EL (cell line): ENCODE results near the gene SELENOI.
"Not testable (repeated sequence)": the region's sequence is repeated elsewhere in the genome, so short reads cannot be mapped to it uniquely, and the experiment has no call there.

Source experiments
- DNase-seq: peaks from one replicate; pipeline ENCODE4 v3.0.0-alpha.2; 2016

The SELENOI gene

DNA sequence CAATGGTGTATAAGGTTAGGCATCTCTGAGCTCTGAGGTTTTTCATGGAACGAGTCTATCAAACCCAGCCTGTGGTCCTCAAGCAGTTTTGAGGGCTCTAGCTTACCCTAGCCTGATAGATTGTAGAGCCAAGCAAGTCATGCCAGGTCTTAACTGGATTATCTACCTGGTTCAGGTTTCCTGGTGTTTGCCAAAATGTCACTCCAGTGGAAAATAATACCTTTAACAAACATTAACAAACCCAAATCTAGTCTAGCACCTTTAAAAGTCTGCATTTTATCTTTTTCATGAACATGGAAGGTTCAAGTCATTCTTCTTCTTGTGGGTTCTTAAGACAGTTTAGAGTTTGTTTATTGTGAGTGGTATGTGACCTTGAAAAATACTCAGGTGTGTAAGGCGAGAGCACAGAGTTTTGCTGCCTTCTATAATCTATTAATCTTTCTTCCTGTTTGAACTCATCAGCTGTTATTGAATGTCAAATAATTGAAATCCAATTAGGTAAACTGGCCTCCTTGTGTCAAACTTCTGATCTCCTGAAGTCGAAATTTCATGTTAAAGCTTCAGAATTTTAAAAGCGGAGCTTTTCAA, 14.0 kb downstream of the SELENOI start:
- no peak for DNase-seq

DNA sequence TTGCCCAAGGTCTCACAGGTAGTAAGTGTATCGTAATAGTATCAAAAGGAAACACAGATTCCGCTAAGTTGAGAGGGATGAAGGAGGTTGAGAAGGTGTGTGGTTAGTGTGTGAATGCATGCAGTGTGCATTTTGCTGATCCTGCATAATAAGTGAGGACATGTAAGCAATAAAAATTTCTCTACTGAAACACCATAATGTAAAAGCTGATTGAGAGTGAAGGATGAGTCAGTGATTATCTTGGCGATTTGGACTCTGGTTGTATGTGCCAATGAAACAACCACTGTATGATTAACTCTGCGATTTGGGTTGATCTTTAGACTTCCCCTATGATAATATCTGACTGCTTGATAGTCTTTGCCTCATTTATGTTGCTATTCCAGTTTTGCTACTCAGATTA, 17.4 kb downstream of the SELENOI start:
- DNase-seq, result peak; percentile 47

GRCh38 chr2:26363958-26364357, 18.0 kb downstream of the SELENOI start:
- DNase-seq, result no peak

DNA sequence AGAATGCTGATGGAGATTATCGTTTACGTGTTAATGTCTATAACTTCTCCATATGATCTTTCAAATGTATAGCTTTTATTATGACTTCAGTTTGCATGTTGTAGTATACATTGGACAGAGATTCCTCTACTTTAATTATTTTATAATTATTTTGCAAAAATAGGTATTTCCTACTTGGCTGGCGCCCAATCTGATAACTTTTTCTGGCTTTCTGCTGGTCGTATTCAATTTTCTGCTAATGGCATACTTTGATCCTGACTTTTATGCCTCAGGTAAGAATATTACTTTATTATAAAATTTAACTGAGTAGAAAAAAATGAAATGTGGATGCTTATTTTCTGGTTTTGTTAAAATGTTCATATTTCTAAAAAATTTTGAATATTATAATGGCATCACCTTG, 18.7 kb downstream of the SELENOI start:
- DNase-seq, result no peak

DNA sequence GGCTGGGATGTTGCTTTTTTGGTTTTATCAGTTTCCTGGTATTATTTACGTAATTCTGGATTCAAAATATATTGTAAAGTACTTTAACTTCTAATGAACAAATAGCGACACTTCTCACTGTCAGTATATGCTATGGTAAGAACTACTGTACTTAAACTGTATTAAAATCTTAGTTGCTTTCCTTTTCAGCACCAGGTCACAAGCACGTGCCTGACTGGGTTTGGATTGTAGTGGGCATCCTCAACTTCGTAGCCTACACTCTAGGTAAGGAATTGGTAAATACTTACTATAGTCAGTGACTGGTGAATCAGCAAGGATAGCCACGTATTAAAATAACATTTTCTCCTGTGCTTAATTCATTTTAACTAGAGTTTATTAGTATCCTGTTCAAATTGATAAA, 21.0 kb downstream of the SELENOI start:
- DNase-seq, result no peak

DNA sequence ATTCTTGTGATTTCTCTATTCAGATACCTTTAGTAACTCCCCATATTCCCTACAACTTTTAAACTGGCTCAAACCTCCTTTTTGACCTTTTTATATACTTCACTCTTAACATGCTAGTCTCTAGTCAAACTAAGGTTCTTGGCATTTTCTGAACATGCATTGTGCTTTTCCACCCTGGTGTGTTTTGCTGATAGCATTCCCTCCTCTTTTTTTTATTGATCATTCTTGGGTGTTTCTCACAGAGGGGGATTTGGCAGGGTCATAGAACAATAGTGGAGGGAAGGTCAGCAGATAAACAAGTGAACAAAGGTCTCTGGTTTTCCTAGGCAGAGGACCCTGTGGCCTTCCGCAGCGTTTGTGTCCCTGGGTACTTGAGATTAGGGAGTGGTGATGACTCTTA, 23.7 kb downstream of the SELENOI start:
- DNase-seq, result not testable (repeated sequence)

DNA sequence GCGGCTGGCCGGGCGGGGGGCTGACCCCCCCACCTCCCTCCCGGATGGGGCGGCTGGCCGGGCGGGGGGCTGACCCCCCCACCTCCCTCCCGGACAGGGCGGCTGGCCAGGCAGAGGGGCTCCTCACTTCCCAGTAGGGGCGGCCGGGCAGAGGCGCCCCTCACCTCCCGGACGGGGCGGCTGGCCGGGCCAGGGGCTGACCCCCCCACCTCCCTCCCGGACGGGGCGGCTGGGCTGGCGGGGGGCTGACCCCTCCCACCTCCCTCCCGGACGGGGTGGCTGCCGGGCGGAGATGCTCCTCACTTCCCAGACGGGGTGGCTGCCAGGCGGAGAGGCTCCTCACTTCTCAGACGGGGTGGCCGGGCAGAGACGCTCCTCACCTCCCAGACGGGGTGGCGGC, 25.0 kb downstream of the SELENOI start:
- not testable (repeated sequence) for DNase-seq

GRCh38 chr2:26376799-26377198, 30.9 kb downstream of the SELENOI start:
- DNase-seq, result no peak

- no peak for DNase-seq
These were observed 34.3 kb downstream of the SELENOI start for GRCh38 chr2:26380281-26380680.

DNA sequence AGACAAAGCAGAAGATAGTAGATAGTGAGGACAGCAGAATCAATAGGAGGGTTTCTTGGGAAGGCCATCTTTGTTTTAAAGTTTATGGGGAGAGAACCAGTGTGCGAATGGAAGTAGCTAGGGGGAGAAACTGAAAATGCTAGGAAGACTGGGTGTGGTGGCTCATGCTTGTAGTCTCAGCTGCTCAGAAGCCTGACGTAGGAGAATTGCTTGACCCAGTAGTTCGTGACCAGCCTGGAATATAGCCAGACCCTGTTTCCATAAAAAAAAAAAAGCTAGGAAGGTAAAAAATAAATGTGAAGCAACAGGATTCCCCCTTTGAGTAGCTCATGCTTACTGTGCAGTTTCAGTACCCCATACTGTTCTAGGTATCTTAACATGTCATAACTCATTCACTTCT, 36.6 kb downstream of the SELENOI start:
- DNase-seq, result no peak

- DNase-seq, result peak; percentile 46
These were observed 38.2 kb downstream of the SELENOI start for GRCh38 chr2:26384183-26384582.

GRCh38 chr2:26384597-26384996, 38.7 kb downstream of the SELENOI start:
- DNase-seq, result no peak

DNA sequence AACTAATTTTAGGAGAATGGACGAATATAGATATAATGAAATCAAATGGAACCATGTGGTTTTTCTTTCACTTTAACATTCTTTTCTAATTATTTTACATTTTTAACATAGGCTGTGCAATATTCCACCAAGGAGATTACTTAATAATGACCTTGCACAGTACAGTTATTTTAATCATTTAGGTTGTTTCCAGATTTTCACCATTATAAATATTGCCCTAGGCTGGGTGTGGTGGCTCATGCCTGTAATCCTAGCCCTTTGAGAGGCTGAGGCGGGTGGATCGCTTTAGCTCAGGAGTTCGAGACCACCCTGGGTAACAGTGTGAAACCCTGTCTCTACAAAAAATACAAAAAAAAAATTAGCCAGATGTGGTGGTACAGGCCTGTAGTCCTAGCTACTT, 41.2 kb downstream of the SELENOI start:
- no peak for DNase-seq

- DNase-seq, result no peak
These were observed 48.8 kb downstream of the SELENOI start for GRCh38 chr2:26394694-26395093.

GRCh38 chr2:26395394-26395793, 49.5 kb downstream of the SELENOI start:
- no peak for DNase-seq

DNA sequence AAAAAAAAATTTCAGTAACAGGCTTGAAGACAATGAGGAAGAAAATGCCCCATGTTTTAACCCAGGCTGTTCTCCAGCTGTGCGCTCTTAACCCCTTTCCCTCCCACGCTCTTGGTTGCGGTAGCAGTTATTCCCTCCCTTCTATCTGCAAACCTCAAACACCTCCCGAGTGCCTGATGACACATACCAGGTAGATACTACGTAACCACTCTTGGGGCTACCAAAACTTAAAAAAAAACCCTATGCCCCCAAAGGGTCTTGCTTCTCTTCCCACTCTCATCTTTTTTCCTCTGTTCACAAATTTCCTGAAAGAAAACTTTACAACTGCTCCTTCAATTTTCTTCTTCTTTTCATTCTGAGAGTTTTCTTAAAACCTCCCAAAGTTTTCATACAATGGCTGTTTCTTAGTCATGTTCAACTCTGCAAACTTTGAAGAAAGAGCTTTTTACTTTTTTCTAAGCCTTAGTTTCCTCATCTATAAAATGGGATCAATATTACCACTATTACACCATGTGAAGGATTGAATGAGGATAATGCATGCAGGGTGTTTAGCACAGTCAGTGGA, 50.9 kb downstream of the SELENOI start:
- no peak for DNase-seq

DNA sequence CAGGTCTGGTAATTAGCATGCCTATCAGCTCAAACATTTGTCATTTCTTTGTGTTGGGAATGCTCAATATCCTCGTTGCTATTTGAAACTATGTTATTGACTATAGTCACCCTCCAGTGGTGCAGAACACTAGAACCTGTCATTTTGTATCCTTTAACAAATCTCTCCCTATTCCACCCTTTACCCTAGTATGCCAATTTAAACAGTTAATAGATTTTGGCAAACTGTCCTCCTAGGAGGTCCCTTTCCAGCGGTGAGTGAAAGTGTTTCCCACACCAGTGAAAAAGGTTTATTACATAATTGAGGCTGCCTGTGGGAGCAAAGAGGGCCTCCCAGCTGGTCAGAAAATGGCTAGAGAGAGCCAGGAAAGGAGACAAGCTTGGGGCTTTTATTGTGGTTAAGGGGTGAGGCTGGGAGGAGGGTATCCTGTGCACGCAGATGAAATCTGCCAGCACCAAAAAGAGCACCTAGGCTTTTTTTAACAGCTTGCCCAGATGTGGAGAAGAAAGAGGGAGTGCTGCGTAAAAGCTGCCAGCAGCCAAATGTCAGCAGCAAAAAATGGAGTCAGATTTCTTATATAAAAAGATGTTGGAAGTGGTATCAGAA, 53.9 kb downstream of the SELENOI start:
- no peak for DNase-seq

- no peak for DNase-seq
These were observed 54.8 kb downstream of the SELENOI start for GRCh38 chr2:26400723-26401122.

- DNase-seq, result peak; percentile 73
These were observed 56.0 kb downstream of the SELENOI start, which contains the start of gene DRC1 for GRCh38 chr2:26401739-26402541. Gene DRC1 (plus strand): TSS chr2:26401920. CDS start chr2:26401990, 70 bp downstream.

DNA sequence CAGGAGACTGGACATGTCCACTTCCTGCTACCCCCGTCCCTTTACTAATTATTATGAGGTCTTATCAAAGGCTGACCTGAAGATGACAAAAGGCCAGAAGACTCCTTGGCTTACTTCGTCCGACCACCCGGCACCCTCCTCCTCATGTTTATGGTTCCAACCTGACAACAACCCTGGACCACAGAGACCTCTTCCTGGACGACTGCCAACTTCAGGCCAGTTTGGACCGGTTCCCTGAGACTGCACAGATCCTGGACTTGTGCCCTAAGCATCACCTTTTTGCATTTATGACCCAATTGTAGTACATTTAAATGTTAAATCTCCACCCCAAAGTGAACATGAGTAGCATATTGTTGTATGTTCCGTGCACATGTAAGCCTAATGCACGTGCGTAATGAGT, 61.6 kb downstream of the SELENOI start:
- no peak for DNase-seq

GRCh38 chr2:26409785-26410184, 63.8 kb downstream of the SELENOI start:
- DNase-seq, result no peak

DNA sequence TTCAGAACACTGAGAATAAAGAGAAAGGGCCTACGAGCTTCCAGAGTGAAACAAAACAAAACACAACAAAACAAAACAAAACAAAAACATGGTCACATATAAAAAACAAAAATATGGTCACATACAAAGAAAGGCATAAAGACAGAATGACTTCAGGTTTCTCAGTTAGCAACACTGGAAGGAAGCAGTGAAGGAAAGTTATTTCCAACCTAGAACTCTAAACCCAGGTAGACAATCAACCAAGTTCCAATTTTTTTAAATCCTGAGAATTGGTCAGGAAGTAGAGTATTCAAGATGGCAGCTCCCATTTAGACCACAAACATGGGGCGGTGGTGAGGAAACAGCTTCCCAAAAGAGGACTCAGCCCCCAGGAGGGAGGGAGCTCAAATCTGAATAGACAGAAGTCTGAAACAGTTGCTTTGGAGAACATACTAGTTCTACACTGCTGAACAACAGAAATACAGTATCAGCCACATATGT, 64.9 kb downstream of the SELENOI start:
- no peak for DNase-seq

DNA sequence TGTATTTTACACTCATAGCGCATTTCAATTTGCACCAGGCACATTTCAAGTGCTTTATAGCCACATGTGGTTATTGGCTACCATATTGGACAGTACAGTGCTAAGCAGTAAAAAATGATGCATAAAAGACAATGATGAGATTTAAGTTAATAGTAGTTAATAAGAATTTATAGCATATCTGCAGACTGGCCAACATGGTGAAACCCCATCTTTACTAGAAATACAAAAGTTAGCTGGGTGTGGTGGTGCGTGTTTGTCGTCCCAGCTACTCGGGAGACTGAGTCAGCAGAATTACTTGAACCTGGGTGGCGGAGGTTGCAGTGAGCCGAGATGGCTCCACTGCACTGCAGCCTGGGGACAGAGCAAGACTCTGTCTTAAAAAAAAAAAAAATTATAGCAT, 65.5 kb downstream of the SELENOI start:
- no peak for DNase-seq
